Ascending aorta (tissue), 2 donors: ENCODE results near the gene TMEM247. TPM values are rescaled to one million over a fixed set of nuclear protein-coding genes. Genes with fewer than 3 reads are reported as not detected.

Source experiments
- DNase-seq, 2 donors: peaks; one replicate each; pipeline ENCODE4 v3.0.0-alpha.2; 2019; ENCODE audit warnings: low spot score in 2 of 2
- H3K27ac ChIP-seq, 2 donors: fragments of 200-600 bp; sonication (generic); one replicate each; pipeline ENCODE4 v1.5.1; 2016 to 2017; ENCODE audit warnings: mild to moderate bottlenecking in 1 of 2
- H3K27me3 ChIP-seq: fragments of 200-600 bp; sonication (generic); one replicate; pipeline ENCODE4 v1.5.1; 2017
- H3K36me3 ChIP-seq, 2 donors: fragments of 200-600 bp; sonication (generic); one replicate each; pipeline ENCODE4 v1.5.1; 2016
- H3K4me1 ChIP-seq, 2 donors: fragments of 200-600 bp; sonication (generic); one replicate each; pipeline ENCODE4 v1.5.1; 2016 to 2017; ENCODE audit warnings: mild to moderate bottlenecking in 1 of 2
- H3K4me3 ChIP-seq, 2 donors: fragments of 200-600 bp; sonication (generic); one replicate each; pipeline ENCODE4 v1.5.1; 2016 to 2017; ENCODE audit warnings: mild to moderate bottlenecking in 1 of 2
- H3K9me3 ChIP-seq, 2 donors: fragments of 200-600 bp; sonication (generic); one replicate each; pipeline ENCODE4 v1.5.1; 2016
- CTCF ChIP-seq, 3 experiments: fragments of 200-600 bp in 2 of 3; fragments of 450-650 bp in 1 of 3; sonication (generic) in 2 of 3; IDR thresholded peaks; one replicate each; pipeline ENCODE4 v1.5.1; 2016 to 2019; ENCODE audit warnings: antibody characterized with exemption in 3 of 3, mild to moderate bottlenecking in 1 of 3, moderate library complexity in 1 of 3
- intact Hi-C: fragments of 100-400 bp; cut with DNase I; formaldehyde crosslinking; loops from one replicate; pipeline ENCODE4 v1.15.1; 2023
- total RNA-seq: library from RNA; depleted of rRNA; stranded (reverse); fragments of >200 nt; gene quantifications from one replicate; pipeline ENCODE4 v1.1.0, GENCODE V29; 2016

The TMEM247 gene
- total RNA-seq, 1 donor from 2014 or later: not detected

- no peak for TF ChIP-seq CTCF (IDR thresholded peaks at IDR 0.05)
- Histone ChIP-seq H3K4me1 (peaks cover 0 to 3% of the 10 kb centered on the region in 2 donors), H3K27me3 (no peaks in the 10 kb centered on the region), H3K27ac (no peak overlapping the region), H3K36me3 (no peaks in the 10 kb centered on the region), H3K9me3 (no peaks in the 10 kb centered on the region), H3K4me3 (no peak overlapping the region)
- intact Hi-C loops: no loop called here
- no peak for DNase-seq
These were observed 24.9 kb downstream of the TMEM247 start for GRCh38 chr2:46504221-46504620.

DNA sequence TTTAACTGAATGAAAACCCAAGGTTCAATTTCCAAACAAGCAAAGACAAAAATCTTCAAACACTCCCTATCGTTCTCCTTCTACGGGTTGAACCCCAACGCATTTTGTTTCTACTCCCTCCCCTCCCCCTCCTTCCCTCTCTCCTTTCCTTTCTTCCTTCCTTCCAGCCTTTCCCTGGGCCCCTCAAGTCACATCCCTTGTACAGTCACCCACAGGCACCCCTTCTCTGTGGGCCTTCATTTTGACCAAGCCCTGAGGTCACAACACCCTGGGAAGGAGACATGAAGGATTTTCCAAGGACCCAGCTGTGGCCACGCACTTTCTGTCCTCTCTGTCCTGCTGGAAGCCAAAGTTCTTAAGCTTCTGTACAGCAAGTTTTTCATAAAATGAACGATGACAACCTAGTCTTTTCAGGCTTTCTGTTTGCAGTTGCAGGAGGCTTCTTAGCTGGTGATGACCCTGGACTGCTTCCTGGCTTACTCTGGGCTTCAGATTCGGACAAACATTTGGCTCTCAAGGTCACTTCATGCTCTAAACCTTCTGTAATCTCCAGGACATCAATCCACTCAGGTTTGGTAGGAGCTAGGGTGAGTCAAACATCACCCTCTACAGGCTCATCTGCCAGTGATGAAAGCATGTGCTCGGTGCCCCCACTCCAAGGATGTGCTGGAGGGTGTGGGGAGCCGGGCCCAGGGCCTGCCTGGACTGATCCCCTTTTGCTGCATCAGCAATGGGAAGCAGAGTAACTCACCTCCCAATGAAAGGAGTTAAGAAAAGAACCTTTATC lies 25.5 kb downstream of the TMEM247 start:
- intact Hi-C loops: no loop called here
- Histone ChIP-seq H3K4me3 (no peak overlapping the region), H3K27ac (no peak overlapping the region), H3K9me3 (no peaks in the 10 kb centered on the region), H3K27me3 (no peaks in the 10 kb centered on the region), H3K4me1 (no peaks in the 10 kb centered on the region), H3K36me3 (no peaks in the 10 kb centered on the region)
- no peak for TF ChIP-seq CTCF (IDR thresholded peaks at IDR 0.05)
- no peak for DNase-seq

- no peak for DNase-seq
- Histone ChIP-seq H3K9me3 (no peaks in the 10 kb centered on the region), H3K36me3 (no peaks in the 10 kb centered on the region), H3K4me1 (no peaks in the 10 kb centered on the region), H3K27ac (no peak overlapping the region), H3K27me3 (no peaks in the 10 kb centered on the region), H3K4me3 (no peak overlapping the region)
- intact Hi-C loops: no loop called here
- no peak for TF ChIP-seq CTCF (IDR thresholded peaks at IDR 0.05)
These were observed 26.1 kb downstream of the TMEM247 start for GRCh38 chr2:46505472-46505783.

GRCh38 chr2:46506131-46506706 lies 26.9 kb downstream of the TMEM247 start:
- no peaks in the 10 kb centered on the region for H3K4me1 ChIP-seq
- no peak for TF ChIP-seq CTCF (IDR thresholded peaks at IDR 0.05)

GRCh38 chr2:46508312-46508711 lies 28.9 kb downstream of the TMEM247 start:
- H3K4me1 ChIP-seq: no peaks in the 10 kb centered on the region
- DNase-seq: no peak
- no peak overlapping the region for H3K4me3 ChIP-seq
- no peaks in the 10 kb centered on the region for H3K27me3 ChIP-seq
- no peak for TF ChIP-seq CTCF (IDR thresholded peaks at IDR 0.05)
- no peaks in the 10 kb centered on the region for H3K36me3 ChIP-seq
- no peak overlapping the region for H3K27ac ChIP-seq
- no peaks in the 10 kb centered on the region for H3K9me3 ChIP-seq
- intact Hi-C loops: no loop called here

More at GRCh38 chr2:46506131-46506706, 26.9 kb downstream of the TMEM247 start:
- Histone ChIP-seq H3K27ac (no peak overlapping the region), H3K9me3 (no peaks in the 10 kb centered on the region), H3K36me3 (no peaks in the 10 kb centered on the region), H3K4me3 (no peak overlapping the region), H3K27me3 (no peaks in the 10 kb centered on the region)
- intact Hi-C loops: no loop called here
- DNase-seq: no peak
